ENCODE results near the gene MYH13.

DNA sequence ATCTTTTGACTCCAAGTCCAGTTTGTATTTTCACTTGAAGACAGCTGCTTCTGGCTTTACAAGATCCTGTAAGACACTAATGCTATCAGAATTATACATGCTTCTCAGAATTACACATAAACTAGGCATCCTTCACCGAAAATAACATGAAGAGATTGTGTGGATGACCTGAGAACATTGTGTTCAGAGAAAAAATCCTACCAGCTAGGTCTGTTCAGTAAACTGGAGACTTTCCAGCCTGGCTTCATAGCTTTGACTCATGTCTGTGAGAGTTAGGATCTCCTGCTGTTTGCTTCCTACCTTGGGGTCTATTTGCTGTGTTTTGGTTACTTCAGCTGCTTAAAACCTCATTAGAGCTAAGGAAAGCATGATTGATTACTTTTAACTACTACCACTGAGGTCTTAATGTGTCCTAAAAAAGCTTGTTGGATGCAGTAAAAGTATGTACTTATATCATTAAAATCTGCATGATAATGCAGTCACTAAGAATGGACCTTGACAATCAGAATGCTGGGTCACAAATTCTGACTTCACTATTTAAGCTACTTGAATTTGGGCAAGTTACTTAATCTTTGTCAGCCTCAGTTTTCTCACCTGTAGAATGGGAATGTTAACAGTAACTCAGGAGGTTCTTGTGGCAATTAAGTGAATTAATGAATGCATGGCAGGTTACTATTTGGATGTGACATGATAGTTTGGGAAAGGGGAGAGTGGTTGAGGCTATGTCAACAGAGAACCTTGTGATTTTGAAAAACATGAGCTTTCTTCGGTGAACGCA, 8.0 kb upstream of the MYH13 start:
- TF ChIP-seq YY1 (IDR thresholded peaks at IDR 0.05; ENCODE audit: insufficient read depth, insufficient read length) (no peak), SUZ12 (IDR thresholded peaks at IDR 0.05; ENCODE audit: extremely low read depth, insufficient read depth, insufficient read length) (no peak), ZNF274 (IDR thresholded peaks at IDR 0.05; ENCODE audit: low read depth, low read length) (no peak)
